Measurements from ENCODE around the gene NLRP3. TPM values are rescaled to one million over a fixed set of nuclear protein-coding genes. Genes with fewer than 3 reads are reported as not detected.
A peak's percentile ranks its signal among the peaks of the same experiment; 100 is the strongest.
"Not testable (repeated sequence)": the region's sequence is repeated elsewhere in the genome, so short reads cannot be mapped to it uniquely, and the experiment has no call there.

Gene NLRP3
- total RNA-seq, 6 donors from 2014 or later = 2.6 to 13.6 (median 6.0) TPM

GRCh38 chr1:247368490-247369145 lies 47.4 kb upstream of the NLRP3 start:
- ATAC-seq (ENCODE audit: low FRiP score in 2 of 2) (no peak), DNase-seq (no peak)
- TF ChIP-seq CTCF (IDR thresholded peaks at IDR 0.05) = no peak
- TF ChIP-seq EP300 (IDR thresholded peaks at IDR 0.05) = no peak
- TF ChIP-seq POLR2A (IDR thresholded peaks at IDR 0.05) = no peak
- TF ChIP-seq POLR2AphosphoS5 (IDR thresholded peaks at IDR 0.05) = no peak
- H3K4me1 ChIP-seq = peaks cover 0 to 8% (median 1%) of the 10 kb centered on the region in 4 donors
- H3K27me3 ChIP-seq = peaks cover 0 to 4% (median 0%) of the 10 kb centered on the region in 4 donors
- H3K9me3 ChIP-seq = no peaks in the 10 kb centered on the region
- 63 to 67% methylated on average over 7 of the region's 7 CpGs for WGBS, 2 donors
- H3K4me3 ChIP-seq = no peak overlapping the region
- no peaks in the 10 kb centered on the region for H3K36me3 ChIP-seq
- H3K27ac ChIP-seq = no peak overlapping the region

GRCh38 chr1:247370786-247371732 lies 44.9 kb upstream of the NLRP3 start:
- ATAC-seq (ENCODE audit: low FRiP score in 2 of 2) (no peak), DNase-seq (no peak)
- Histone ChIP-seq H3K27me3 (no peaks in the 10 kb centered on the region), H3K27ac (no peak overlapping the region), H3K4me1 (peaks cover 0 to 10% (median 1%) of the 10 kb centered on the region in 4 donors), H3K9me3 (no peaks in the 10 kb centered on the region), H3K36me3 (no peaks in the 10 kb centered on the region), H3K4me3 (no peak overlapping the region)
- 71 to 80% methylated on average over 16 of the region's 16 CpGs for WGBS, 2 donors
- TF ChIP-seq CTCF (IDR thresholded peaks at IDR 0.05) = no peak
- TF ChIP-seq EP300 (IDR thresholded peaks at IDR 0.05) = no peak
- TF ChIP-seq POLR2AphosphoS5 (IDR thresholded peaks at IDR 0.05) = no peak
- TF ChIP-seq POLR2A (IDR thresholded peaks at IDR 0.05) = no peak

- H3K36me3 ChIP-seq = no peaks in the 10 kb centered on the region
- no peak overlapping the region for H3K4me3 ChIP-seq
- no peak for DNase-seq
- H3K4me1 ChIP-seq = peaks cover 0 to 10% (median 1%) of the 10 kb centered on the region in 4 donors
- no peaks in the 10 kb centered on the region for H3K9me3 ChIP-seq
- H3K27ac ChIP-seq = no peak overlapping the region
- ATAC-seq (ENCODE audit: low FRiP score in 2 of 2) = no peak
- no peak for TF ChIP-seq CTCF (IDR thresholded peaks at IDR 0.05)
- no peak for TF ChIP-seq EP300 (IDR thresholded peaks at IDR 0.05)
- no peak for TF ChIP-seq POLR2A (IDR thresholded peaks at IDR 0.05)
- TF ChIP-seq POLR2AphosphoS5 (IDR thresholded peaks at IDR 0.05) = no peak
- 86 to 91% methylated on average over 16 of the region's 16 CpGs for WGBS, 2 donors
- no peaks in the 10 kb centered on the region for H3K27me3 ChIP-seq
Measured at GRCh38 chr1:247371801-247372259, 44.1 kb upstream of the NLRP3 start.

- peaks cover 0 to 10% (median 1%) of the 10 kb centered on the region in 4 donors for H3K4me1 ChIP-seq
- peak overlapping the region; percentile 6 to 46 (median 16) for H3K4me3 ChIP-seq
- DNase-seq = peak; percentile 46 to 85
- 15 to 26% methylated on average over 21 to 26 of the region's 26 CpGs for WGBS, 2 donors
- no peaks in the 10 kb centered on the region for H3K36me3 ChIP-seq
- TF ChIP-seq EP300 (IDR thresholded peaks at IDR 0.05) (no peak), CTCF (IDR thresholded peaks at IDR 0.05) (peak; percentile 20 to 52 (median 34))
- H3K9me3 ChIP-seq = no peaks in the 10 kb centered on the region
- no peaks in the 10 kb centered on the region for H3K27me3 ChIP-seq
- ATAC-seq (ENCODE audit: low FRiP score in 2 of 2) = peak; percentile 42 to 92
- H3K27ac ChIP-seq = no peak overlapping the region
Measured at GRCh38 chr1:247373721-247374141, 42.2 kb upstream of the NLRP3 start.

GRCh38 chr1:247374651-247375334 lies 41.2 kb upstream of the NLRP3 start:
- ATAC-seq (ENCODE audit: low FRiP score in 2 of 2); H3K36me3 ChIP-seq; H3K4me3 ChIP-seq; H3K27ac ChIP-seq; H3K27me3 ChIP-seq; H3K9me3 ChIP-seq; DNase-seq: not testable (repeated sequence)
- WGBS, 2 donors = 79 to 83% methylated on average over 8 of the region's 8 CpGs
- H3K4me1 ChIP-seq = peaks cover 0 to 10% (median 1%) of the 10 kb centered on the region in 4 donors

All from upper lobe of left lung (tissue), 6 donors.